CD4-positive, alpha-beta T cell treated with Interleukin-15 for 4 hours (primary cell): Measurements from ENCODE around the gene MAPK8IP3.

Source experiments
- DNase-seq: peaks from one replicate; pipeline ENCODE4 v3.0.0-alpha.2; 2020; ENCODE audit warnings: low spot score

MAPK8IP3 gene, protein sequence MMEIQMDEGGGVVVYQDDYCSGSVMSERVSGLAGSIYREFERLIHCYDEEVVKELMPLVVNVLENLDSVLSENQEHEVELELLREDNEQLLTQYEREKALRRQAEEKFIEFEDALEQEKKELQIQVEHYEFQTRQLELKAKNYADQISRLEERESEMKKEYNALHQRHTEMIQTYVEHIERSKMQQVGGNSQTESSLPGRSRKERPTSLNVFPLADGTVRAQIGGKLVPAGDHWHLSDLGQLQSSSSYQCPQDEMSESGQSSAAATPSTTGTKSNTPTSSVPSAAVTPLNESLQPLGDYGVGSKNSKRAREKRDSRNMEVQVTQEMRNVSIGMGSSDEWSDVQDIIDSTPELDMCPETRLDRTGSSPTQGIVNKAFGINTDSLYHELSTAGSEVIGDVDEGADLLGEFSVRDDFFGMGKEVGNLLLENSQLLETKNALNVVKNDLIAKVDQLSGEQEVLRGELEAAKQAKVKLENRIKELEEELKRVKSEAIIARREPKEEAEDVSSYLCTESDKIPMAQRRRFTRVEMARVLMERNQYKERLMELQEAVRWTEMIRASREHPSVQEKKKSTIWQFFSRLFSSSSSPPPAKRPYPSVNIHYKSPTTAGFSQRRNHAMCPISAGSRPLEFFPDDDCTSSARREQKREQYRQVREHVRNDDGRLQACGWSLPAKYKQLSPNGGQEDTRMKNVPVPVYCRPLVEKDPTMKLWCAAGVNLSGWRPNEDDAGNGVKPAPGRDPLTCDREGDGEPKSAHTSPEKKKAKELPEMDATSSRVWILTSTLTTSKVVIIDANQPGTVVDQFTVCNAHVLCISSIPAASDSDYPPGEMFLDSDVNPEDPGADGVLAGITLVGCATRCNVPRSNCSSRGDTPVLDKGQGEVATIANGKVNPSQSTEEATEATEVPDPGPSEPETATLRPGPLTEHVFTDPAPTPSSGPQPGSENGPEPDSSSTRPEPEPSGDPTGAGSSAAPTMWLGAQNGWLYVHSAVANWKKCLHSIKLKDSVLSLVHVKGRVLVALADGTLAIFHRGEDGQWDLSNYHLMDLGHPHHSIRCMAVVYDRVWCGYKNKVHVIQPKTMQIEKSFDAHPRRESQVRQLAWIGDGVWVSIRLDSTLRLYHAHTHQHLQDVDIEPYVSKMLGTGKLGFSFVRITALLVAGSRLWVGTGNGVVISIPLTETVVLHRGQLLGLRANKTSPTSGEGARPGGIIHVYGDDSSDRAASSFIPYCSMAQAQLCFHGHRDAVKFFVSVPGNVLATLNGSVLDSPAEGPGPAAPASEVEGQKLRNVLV (N-terminal part only)

GRCh38 chr16:1705688-1706385, at the start of gene MAPK8IP3:
Gene MAPK8IP3, plus strand, starts transcription at chr16:1706195. Its CDS starts 145 bp downstream, at chr16:1706340.
- peak; percentile 94 for DNase-seq

DNA sequence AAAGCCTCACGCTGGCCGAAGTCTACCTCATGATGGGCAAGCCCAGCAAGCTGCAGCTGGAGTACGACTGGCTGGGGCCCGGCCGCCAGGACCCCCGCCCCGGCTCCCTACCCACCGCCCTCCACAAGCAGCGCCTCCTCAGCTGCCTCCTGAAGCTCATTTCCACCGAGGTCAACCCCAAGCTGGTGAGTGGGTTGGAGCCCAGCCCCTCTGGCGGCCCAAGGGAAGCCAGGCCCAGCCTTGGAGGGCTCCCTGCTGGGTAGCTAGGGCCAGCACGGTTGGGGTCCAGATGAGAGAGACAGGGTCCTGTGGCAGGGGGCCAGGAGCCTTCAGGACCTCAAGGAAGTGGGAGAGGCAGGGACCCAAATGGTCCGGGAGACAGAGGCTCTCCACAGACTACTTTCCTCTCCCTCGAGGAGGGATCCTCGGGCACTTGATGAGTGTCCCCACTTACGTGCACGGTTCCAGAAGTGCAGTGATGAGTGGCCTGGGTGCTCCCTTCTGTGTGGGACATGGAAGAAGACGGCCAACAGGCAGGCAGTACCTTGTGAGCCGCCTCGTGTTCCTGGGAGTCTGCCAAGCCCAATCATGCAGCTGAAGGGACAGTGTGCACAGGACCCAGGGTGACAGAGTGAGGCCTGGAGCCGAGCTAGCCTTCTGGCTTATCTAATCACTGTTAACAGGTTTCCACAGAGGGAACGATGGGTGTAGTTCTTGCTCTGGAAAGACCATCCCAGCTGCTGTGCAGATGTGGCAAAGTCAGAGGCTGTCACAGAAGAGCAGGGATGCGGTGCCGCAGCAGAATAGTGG, 49.0 kb upstream of the MAPK8IP3 start:
- DNase-seq, result no peak

GRCh38 chr16:1657841-1658240, 48.2 kb upstream of the MAPK8IP3 start:
- no peak for DNase-seq

DNA sequence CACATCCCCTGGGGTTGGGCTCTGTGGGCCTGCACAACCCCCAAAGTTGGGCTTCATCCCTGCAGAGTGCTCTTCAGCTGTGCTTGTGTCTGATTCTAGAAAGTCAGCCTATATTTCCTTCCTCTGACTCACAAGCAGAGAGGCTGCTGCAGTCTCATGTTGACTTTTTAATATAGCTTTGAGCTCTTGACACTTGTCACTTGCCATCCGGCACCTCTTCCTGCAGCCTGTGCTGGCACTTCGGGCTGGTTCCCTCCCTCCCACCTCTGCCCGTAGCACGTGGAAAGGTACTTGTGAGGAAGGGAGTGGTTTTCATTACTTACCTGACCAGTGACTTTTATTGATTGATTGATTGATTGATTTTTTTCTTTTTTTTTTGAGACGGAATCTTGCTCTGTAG, 47.0 kb upstream of the MAPK8IP3 start:
- no peak for DNase-seq

- no peak for DNase-seq
These were observed 44.2 kb upstream of the MAPK8IP3 start for GRCh38 chr16:1661826-1662225.

DNA sequence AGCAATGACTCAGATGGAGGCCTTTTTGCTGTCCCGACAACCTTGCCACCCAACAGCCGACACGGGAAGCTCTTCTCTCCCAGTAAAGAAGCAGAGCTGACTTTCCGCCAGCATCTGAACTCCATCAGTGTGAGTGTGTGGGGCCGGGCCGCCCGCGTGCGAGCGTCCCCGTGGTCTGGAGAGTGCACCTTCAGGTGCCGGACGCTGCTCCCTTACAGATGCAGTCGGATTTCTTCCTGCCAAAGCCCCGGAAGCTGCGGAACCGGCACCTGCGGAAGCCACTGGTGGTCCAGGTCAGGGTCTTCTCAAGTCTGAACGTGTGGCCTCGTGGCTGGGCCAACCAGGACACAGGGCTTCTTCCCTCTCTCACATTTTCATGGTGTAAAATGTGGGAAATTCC, 43.5 kb upstream of the MAPK8IP3 start:
- no peak for DNase-seq

DNA sequence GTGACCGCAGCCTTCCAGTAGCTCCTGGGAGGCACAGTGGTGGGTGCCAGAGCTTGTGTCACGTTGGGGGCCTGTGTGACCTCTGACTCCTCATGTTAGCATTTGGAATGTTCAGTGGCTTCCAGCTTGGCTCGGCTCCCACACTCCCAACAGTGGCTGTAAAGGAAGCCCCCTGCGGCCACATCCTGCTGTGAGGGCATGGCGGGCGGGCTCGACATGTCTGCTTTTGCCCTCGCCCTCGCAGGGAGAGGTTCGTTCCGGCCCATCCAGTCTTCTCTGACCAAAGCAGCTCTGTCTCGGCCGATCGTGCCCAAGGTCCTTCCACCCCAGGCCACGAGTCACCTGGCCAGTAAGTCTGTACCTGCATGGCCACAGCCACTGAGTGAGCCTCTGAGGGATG, 40.2 kb upstream of the MAPK8IP3 start:
- no peak for DNase-seq

DNA sequence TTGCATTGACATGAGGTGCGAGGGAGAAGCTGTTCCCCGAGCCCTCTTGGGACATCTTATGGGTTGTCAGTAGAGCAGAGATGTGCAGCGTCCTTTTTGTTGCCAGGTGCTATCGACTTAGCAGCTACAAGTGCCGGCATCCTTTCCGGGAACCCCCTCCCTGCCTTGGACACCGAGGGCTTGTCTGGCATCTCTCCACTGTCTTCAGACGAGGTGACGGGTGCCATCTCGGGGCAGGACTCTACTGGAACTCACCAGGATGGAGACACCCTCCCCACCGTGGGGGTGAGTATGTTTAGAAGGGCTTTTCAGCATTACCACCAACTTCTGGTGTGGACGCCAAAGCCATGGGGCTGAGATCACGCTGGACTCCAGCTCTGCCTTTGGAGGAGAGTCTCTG, 39.7 kb upstream of the MAPK8IP3 start:
- DNase-seq, result no peak

- no peak for DNase-seq
These were observed 38.7 kb upstream of the MAPK8IP3 start for GRCh38 chr16:1667271-1667670.

DNA sequence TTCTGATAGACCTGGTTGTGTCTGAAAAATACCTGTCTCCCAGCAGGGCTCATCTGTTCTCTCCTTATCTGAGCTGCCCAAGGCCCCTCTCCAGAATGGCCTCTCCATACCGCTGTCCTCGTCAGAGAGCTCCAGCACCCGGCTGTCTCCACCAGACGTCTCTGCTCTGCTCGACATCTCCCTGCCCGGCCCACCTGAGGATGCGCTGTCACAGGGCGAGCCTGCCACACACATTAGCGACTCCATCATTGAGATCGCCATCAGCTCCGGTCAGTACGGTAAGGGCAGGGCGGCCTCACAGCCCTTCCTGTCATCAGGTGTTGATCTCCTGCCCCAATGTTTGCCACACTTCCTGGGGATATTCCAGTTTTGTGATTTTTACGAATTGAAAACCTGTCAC, 38.1 kb upstream of the MAPK8IP3 start:
- no peak for DNase-seq

- DNase-seq, result no peak
These were observed 37.2 kb upstream of the MAPK8IP3 start for GRCh38 chr16:1668612-1669319.

DNA sequence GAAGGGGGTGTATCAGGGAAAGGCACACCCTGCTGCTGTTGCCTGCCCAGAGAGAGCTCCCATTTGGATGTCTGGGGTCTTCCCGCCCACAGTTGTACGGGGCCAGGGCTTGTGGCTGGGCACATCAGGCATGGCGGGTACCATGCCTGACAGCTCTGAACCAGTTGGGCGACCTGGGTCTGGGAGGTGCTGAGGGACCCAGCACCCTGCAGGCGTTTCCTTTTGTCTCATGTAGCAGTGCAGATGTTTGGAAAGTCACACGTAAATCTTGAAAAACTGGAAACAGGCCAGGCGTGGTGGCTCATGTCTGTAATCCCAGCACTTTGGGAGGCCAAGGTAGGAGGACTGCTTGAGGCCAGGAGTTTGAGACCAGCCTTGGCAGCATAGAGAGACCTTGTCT, 36.3 kb upstream of the MAPK8IP3 start:
- no peak for DNase-seq

- DNase-seq, result no peak
These were observed 35.6 kb upstream of the MAPK8IP3 start for GRCh38 chr16:1670371-1670770.

- DNase-seq, result no peak
These were observed 35.1 kb upstream of the MAPK8IP3 start for GRCh38 chr16:1670866-1671265.

GRCh38 chr16:1673424-1674151, 32.4 kb upstream of the MAPK8IP3 start:
- DNase-seq, result no peak

DNA sequence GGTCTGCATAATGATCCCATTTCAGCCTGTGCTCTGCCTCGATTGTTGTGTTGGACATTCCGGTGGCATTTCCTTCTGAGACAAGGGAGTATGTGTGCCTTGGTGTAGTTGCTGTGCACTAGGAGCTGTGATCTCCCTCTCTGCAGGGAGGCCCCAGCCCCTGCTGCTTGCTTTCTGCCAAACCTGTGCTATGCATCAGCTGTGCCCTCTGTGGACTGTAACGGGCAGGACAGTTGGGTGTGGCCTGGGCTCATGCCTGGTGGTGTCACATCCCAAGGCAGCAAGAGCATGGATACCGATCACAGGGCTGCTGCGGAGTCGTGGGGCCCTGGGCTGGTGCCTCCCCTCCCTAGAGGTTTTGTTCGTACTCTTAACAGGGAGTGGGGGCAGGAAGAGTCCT, 31.7 kb upstream of the MAPK8IP3 start:
- DNase-seq, result no peak

GRCh38 chr16:1674751-1675664, 31.0 kb upstream of the MAPK8IP3 start:
- no peak for DNase-seq

DNA sequence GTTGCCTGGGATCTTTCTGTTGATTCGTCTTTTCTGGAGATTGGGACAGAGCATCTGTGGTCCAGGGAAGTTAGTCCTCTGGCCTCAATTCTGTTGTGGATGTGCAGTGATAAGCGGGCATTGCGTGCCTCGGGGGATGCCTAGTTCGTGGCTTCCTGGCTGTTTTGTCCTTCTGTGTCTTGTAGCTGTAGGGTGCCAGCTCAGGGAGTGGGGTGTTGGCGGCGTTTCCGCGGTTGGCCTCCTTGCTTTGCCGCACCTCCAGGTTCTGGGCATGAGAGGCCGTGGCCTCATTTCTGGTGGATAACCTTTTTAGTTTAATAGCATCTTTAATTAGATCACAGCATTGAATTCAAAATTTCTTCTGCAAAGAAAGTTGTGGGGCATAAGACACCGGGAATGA, 29.3 kb upstream of the MAPK8IP3 start:
- DNase-seq, result no peak
